C4-2B (cell line): ENCODE results near the gene UTS2R.

ENCODE experiments used
- ZFX ChIP-seq: fragments of 450-650 bp; IDR thresholded peaks from 2 replicates; pipeline ENCODE4 v1.6.1; 2017
- TF ChIP-seq, protein P1 (sequence below): fragments of 450-650 bp; conservative IDR thresholded peaks from 2 replicates; pipeline ENCODE4 v1.5.1; 2017; ENCODE audit warnings: mild to moderate bottlenecking

DNA sequence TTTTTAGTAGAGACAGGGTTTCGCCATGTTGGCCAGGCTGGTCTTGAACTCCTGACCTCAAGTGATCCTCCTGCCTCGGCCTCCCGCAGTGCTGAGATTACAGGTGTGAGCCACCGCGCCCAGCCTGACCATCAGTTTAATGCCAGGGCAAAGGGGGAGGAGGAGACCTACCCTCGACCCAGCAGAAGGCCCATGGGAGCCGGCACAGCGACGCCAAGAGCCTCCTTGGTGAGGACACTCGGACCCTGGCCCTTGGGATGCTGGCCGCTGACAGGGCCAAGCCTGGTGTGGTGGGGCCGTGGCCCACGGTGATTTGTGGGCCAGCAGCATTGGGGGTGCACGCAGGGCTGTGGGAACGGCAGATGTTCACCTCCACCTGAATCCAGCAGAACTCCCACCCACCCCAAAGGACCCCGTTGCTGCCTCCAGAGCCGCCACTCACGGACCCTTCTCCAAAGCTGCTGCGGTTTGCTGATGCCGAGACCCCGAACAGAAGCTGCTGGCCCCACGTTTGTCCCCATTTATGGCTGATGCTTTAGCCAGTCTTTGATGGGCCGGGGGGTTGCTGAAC is 20.0 kb downstream of the UTS2R start:
- TF ChIP-seq, protein P1, sequence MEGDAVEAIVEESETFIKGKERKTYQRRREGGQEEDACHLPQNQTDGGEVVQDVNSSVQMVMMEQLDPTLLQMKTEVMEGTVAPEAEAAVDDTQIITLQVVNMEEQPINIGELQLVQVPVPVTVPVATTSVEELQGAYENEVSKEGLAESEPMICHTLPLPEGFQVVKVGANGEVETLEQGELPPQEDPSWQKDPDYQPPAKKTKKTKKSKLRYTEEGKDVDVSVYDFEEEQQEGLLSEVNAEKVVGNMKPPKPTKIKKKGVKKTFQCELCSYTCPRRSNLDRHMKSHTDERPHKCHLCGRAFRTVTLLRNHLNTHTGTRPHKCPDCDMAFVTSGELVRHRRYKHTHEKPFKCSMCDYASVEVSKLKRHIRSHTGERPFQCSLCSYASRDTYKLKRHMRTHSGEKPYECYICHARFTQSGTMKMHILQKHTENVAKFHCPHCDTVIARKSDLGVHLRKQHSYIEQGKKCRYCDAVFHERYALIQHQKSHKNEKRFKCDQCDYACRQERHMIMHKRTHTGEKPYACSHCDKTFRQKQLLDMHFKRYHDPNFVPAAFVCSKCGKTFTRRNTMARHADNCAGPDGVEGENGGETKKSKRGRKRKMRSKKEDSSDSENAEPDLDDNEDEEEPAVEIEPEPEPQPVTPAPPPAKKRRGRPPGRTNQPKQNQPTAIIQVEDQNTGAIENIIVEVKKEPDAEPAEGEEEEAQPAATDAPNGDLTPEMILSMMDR: no peak
- no peak for TF ChIP-seq ZFX
